GM21526 (cell line): Measurements from ENCODE around the gene TMEM247.
"Not testable (repeated sequence)": the region's sequence is repeated elsewhere in the genome, so short reads cannot be mapped to it uniquely, and the experiment has no call there.

Experiments
- ATAC-seq: cut with Tn5 transposase; IDR thresholded peaks from one replicate; pipeline ENCODE4 v1.9.1; 2021; ENCODE audit warnings: moderate library complexity; ENCODE audit not compliant: unreplicated experiment, low FRiP score

TMEM247 gene

DNA sequence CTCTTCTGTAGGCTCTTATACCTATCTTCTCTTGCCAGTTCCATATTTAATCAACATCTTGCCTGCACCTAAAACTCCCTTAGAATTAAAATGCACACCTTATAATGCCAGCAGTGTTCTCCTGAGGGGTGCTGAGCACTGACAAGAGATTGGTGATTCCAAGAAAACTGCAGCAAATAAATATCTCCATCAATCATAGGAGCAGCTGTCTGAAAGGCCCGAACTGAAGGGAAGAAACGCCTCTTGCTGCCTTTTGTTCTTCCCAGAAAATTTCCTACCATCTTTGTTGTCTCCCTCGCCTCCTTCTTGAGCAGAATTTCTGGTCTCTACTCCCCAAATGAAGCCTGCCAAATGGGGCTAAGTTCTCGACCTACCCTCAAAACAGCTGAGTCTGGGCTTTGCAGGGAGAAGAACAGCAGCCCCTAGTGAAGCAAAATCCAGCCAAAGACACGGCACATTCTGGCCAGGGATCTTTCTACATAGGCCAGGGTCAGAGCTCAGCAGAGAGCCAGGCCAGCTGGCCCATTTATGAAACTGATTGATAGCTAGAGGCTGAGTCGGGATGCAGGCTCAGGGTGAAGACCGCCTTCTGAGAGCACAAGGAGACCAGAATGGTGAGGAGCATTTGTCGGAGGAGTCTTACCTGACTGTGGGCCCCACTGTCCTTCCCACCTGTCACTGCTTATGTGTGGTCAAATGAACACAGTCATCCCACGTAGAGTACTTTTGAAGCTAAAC, 20.4 kb upstream of the TMEM247 start:
- no peak for ATAC-seq

DNA sequence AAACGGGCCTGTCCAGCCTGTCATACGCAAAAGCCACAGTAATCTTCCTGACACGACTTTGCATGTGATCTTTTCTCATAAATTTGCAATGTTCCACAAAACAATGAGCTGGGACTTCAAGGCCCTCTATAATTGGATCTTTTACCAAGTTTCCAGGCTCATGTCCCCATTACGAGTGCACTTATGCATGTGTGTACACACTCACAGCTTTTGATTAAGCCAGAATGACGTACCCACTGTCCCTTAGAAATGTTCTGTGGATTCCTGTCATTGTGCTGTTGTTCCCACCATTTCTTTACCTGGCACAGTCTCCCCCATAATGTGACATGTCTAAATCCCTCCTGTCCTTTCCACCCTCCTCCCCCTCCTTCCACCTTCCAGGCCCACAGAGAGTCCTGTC, 19.7 kb upstream of the TMEM247 start:
- no peak for ATAC-seq

DNA sequence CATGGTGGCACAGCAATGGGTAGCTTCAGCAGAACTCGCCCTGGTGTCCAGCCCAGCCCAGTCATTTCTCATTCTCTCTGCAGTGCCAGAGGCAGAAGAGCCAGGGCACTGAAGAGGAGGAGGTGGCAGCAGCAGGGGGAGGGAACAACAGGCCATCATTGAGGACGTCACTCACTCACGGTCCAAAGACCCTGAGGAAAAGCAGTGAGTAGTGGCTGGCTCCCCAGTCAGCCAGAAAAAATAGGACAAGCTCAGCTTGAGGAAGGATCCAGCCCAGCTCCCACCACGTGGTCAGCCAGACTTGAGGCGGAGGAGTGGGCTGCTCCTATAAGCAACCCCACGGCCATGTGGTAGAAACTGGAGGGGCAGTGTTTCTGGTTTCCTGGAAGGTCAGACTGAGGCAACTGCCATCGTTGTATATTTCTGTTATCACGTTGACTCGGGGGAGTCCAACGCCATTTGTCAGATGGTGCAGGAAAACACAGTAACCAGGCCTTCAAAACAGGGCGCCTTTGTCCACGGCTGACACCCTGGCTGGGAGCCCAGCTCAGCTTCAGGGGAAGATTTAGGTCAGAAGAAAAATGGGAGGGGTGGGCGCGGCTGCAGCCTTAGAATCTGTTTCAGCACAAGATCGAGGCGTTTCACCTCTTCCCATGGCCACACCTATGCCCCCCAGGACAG, 19.0 kb upstream of the TMEM247 start:
- no peak for ATAC-seq

DNA sequence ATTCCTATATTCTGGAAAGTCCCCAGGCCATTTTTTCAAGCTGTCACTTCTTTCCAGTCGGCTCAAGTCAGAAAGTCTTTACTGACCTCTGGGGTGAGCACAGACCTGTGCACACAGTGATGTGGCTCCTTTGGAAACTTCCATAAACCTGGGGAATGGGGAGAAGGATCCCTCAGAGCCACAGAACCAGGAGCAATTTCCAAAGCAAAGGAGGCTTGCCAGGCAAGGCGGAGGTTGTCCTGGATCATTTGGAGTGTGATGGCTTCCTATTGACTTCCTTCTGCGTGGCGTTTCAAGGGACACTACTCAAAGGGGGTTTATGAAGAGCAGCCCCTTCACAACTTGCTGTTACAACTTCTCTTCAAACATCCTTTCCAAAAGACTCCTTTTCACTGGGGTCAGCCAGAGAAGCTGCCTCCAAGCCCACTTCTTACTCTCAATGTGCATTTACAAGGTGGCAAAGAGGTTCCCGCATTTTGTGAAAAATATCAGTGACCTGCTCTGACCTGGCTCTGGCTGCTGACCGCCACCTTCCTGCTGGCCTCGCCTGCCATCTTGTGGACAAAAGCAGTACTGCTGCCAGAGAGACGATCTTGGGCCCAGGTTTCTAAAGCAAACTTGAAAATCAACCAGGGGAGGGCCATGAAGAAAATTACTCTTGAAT, 18.2 kb upstream of the TMEM247 start:
- ATAC-seq = no peak

DNA sequence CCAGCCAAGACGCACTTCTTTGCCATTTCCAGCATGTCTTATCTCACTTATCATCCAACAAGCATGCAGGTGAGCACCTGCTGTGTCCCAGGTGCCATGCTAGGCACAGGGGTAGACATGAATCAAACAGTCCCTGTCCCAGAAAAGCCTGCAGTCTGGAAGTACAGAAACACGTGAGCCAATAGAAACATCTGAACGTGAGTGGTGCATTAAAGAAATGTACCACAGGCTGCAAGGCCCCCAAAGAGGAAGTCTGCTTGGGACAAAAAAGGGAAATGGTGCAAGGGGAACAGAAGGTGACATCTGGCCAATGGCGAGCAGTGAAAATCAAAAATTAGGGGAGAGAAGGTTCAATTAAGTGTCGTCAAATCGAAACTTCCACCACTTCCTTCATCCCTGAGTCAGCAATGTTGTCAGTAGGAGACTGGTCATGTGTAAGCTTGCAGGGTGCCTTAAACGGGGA, 17.6 kb upstream of the TMEM247 start:
- no peak for ATAC-seq

DNA sequence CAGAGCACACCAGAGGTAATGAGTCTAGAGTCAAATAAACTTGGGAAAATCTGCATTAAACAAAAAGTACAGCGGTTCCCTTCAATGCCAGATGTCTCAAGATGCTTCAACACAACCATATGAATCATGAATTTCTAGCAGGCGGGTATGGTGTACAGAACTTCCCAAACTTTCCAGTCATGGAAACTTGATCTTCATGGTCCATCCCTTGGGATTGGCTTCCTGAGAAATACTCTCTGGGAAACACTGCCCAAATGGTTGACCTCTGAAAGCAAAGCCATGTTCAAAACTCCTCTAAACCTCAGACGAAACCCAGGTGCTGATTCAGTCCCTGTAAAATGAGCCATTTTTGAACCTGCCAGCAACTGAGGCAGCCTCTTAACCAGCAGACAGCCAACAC, 16.4 kb upstream of the TMEM247 start:
- no peak for ATAC-seq

DNA sequence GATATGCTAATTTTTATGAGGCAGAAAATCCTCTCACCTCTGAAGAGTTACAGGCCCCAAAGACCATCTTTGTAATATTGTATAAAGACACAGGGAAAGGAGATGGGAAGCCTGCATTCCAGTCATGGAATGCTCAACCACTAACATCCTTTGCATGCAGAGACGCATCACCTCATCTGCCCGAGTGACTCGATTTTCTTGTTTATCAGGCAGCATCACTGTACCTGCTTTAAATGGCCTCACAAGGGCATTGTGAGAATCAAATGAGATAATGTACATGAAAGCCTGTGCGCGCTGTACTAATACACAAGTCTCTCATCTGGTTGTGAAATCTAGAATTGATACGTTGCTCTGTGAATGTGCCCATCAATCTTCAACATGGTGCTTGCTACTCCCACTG, 10.2 kb upstream of the TMEM247 start:
- no peak for ATAC-seq

DNA sequence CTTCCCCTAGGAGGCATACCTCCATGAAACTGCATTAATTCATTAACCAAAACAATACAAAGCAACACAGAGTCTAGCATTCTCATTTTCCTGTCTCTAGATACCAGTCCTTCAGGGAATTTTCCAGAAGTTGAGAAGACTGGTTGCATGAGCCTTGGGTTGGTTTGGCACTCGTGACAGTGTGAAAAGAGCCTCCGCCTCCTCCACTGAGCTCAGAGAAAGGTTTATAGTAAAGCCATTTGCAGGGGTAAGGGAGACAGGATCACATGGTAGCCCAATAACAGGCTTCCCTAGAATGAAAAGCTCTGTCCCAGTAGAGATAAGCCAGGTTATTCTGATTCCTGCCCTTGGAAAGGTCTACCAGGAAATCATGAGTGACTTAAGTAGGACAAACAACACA, 9.7 kb upstream of the TMEM247 start:
- no peak for ATAC-seq

DNA sequence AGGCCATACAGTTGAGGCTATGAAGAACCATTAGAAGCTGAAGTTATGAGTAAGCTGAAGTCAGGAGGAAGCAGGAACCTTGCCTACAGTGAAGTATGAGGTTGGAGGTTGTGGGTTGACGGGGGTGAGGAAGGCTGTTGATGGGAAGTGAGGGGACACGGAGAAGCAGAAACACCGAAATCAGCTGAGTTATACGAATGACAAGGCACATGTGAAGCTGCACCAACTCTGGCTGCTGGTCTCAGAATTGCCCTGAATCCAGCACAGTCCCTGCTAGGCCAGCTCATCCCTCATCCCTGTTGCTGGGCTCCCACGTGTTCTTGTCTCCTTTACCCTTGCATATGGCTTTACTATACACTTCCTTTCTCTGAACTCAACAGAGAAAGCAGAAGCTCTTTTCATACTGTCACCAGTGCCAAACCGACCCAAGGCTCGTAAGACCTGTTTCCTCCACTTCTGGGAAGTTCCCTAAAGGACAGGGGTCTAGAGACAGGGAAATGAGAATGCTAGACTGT, 9.2 kb upstream of the TMEM247 start:
- ATAC-seq = no peak

DNA sequence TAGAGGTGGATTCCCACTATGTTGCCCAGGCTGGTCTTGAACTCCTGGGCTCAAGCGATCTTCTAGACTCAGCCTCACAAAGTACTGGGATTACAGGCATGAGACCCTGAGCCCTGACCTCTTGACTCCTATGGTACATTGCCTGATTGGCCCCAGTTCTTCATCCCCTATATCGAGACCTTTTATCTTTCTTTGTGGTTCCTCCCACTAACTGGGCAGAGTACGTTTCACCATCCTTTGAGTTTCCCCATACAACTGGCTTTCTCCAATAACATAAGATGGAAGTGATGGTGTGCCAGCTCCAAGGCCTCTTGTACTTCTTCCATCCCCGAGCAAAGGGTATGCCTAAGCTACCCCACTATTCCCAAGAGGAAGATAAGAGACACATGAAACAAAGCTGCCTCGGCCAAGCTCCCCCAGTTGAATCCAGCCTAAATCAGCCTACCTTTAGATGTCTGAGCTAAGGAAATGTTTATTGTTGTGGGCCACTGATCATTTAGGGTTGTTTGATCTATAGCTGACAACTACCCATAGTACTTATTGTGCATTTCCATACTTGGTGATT, 8.3 kb upstream of the TMEM247 start:
- no peak for ATAC-seq

DNA sequence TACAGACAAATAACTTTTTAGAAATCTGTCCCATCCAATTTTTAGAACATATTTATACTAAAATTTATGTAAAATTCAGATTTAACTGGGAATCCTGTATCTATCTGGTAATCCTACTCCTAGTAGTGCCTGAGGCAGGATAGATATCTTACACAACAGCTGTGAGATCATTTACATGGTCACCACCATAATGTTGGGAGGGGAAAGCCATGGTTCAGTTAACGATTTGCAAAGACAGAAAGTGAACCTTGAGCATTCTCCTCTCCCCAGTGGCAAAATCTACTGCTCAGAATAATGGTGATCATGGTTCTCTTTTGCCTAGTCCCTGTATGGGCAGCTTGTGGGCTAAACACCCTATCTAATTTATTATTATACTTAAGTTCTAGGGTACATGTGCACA, 7.7 kb upstream of the TMEM247 start:
- ATAC-seq = no peak

DNA sequence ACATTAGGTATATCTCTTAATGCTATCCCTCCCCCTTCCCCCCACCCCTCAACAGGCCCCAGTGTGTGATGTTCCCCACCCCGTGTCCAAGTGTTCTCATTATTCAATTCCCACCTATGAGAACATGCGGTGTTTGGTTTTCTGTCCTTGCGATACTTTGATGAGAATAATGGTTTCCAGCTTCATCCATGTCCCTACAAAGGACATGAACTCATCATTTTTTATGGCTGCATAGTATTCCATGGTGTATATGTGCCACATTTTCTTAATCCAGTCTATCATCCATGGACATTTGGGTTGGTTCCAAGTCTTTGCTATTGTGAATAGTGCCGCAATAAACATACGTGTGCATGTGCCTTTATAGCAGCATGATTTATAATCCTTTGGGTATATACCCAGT, 7.2 kb upstream of the TMEM247 start:
- not testable (repeated sequence) for ATAC-seq

DNA sequence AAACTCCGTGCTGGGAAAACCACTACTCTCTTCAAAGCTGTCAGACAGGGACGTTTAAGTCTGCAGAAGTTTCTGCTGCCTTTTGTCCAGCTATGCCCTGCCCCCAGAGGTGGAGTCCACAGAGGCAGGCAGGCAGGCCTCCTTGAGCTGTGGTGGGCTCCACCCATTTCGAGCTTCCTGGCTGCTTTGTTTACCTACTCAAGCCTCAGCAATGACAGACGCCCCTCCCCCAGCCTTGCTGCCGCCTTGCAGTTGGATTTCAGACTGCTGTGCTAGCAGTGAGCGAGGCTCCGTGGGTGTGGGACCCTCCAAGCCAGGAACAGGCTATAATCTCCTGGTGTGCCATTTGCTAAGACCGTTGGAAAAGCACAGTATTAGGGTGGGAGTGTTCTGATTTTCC, 1.9 kb upstream of the TMEM247 start:
- not testable (repeated sequence) for ATAC-seq

DNA sequence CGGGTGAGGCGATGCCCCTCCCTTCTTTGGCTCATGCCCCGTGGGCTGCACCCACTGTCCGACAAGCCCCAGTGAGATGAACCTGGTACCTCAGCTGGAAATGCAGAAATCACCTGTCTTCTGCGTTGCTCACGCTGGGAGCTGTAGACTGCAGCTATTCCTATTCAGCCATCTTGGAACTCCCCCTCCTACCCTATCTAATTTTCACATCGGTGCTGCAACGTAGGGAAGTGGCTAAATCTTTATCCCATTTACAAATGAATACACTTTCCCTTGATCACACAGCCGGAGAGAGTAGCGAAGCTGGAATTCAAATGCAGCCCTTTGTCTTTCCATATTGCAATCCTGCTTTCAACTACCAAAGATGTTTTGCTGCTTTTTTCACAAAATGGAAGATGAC, 1.4 kb upstream of the TMEM247 start:
- no peak for ATAC-seq

DNA sequence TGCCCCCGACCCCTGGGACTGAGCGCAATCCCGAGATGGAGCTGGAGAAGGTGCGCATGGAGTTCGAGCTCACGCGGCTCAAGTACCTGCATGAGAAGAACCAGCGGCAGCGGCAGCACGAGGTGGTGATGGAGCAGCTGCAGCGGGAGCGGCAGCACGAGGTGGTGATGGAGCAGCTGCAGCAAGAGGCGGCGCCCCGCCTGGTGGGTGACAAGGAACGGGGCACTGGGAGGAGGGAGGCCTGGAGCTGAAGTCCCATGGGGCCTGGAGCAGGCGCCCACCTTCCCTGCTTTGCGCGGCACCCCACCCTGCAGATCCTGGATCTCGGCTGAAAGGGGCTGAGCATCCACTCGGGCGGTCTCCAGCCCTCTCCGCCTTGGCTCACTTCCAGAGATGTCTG, 1.2 kb downstream of the TMEM247 start:
- ATAC-seq = no peak

DNA sequence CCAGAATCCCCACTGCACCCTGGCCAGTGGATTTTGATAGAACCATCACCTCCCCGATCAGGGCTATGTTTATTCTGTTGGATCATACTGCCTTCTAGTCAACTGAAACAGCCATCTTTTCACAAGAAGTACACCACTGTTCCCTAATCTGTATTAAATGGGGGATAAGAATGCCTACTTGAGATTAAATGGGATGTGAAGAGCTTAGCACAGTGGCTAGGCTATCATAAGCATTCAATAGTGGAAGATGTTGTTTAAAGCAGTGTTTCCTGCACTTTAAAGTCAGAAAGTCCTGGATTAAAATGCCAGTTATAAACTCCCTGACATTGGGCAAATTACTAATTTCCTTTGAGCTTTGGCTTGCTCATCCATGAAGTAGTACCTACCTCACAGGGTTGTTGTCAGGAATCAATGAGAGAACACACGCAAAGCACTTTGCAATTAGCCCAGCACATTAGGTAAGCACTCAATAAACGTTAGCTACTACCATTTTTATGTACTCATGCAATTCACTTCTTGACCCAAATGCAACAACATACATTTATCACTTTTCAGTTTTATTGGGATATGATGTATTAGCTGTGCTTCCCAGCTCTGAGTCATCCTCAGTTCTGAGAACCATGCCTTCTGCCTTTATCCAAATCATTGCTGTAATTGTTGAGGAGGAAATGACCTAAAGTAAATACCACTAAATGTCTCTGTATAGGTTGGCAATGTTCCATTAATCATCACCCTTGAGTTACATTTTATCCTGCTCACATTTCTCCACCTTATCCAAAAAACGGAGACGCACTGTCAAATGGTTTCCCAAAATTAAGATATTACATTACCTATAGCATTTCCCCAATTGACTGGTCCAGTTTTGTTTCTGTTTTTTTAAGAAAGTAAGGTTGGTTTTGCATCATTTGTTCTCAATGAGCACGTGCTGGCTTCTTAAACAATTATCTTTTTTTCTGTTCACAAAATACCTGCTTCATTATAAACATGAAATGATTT, 2.1 kb downstream of the TMEM247 start:
- ATAC-seq = no peak

DNA sequence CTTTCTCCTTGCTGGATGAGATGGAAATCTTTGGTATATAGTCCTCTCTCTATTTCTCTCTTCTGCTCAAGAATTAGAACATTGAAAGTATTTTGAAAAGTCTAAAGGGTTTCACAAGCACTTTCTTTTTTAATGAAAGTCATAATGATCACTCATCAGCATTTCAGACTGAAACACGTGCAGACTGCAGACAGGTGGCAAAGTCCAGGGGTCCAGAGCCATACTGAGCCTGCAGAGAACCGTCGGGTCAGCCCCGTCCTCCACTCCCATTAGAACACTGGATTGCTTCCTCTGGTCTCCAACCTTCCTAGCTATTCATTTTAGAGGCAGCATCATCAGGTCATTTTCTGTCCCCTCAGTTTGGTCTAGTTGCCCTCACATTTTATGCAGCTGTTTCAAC, 3.1 kb downstream of the TMEM247 start:
- no peak for ATAC-seq

DNA sequence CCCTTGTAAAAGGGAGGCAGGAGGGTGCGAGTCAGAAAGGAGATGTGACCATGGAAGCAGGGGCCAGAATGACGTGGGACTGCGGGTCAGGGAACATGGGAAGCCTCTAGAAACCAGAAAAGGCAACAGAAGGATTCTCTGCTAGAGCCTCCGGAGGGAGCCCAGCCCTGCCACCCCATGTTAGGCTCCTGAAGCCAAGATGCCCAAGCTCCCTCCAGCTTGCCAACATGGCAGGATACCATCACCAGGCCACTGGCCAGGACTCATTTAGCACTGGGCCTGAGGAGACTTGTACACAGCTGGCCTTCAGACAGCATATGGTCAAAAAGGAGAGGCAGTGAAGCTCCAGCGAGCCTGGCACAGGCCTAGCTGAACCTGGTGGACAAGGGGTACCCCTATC, 5.6 kb downstream of the TMEM247 start:
- ATAC-seq = no peak

DNA sequence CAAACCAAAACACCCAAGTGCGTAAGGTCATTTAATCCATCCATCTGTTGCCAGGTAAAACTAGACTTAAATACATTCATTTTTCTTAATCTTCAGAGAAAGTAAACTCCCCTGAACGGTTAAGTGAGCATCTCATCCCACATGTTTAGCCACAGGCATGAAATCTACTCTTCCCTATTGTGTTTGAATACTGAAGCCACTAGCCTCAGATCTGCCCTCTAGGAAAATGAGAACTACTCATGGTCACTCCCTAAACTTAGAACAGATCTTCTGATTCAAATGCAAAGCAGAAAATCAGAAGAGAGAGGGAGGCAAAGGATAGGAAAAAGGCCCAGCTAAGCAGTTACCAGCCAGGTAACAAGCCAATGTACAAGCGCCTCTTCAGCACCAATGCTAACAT, 7.1 kb downstream of the TMEM247 start:
- no peak for ATAC-seq
